NCI-H1930 (cell line): ENCODE data around the gene PCBP2.

Experiments used
- DNase-seq, 2 experiments: peaks; one replicate each; lab custom pipeline; 2025; lab: John Stamatoyannopoulos, UW

The PCBP2 gene

GRCh38 chr12:53493610-53494391 lies 41.9 kb downstream of the PCBP2 start:
- no peak for DNase-seq

- DNase-seq: no peak
Observed at GRCh38 chr12:53495903-53496751, 44.2 kb downstream of the PCBP2 start.

- no peak for DNase-seq
Observed at GRCh38 chr12:53496752-53497032, 44.8 kb downstream of the PCBP2 start.

GRCh38 chr12:53497461-53497860 lies 45.6 kb downstream of the PCBP2 start:
- no peak for DNase-seq

GRCh38 chr12:53498235-53498630 lies 46.3 kb downstream of the PCBP2 start:
- DNase-seq: no peak

- DNase-seq: peak; percentile 41 to 72
Observed at GRCh38 chr12:53499266-53500141, 47.6 kb downstream of the PCBP2 start, which contains the start of gene MAP3K12. Gene MAP3K12 (minus strand): TSS chr12:53499458. CDS start chr12:53487391, 12,067 bp downstream.

GRCh38 chr12:53500142-53500775 lies 48.4 kb downstream of the PCBP2 start:
- DNase-seq: no peak

- peak; percentile 98 for DNase-seq
Observed at GRCh38 chr12:53500776-53501614, 49.1 kb downstream of the PCBP2 start, which contains the start of gene TARBP2. Gene TARBP2 (plus strand): TSS chr12:53501283. CDS start chr12:53501409, 126 bp downstream.

- DNase-seq: no peak
Observed at GRCh38 chr12:53501615-53502181, 49.8 kb downstream of the PCBP2 start.

- no peak for DNase-seq
Observed at GRCh38 chr12:53502331-53502730, 50.4 kb downstream of the PCBP2 start.

GRCh38 chr12:53502983-53503728 lies 51.3 kb downstream of the PCBP2 start:
- DNase-seq: no peak

- no peak for DNase-seq
Observed at GRCh38 chr12:53504004-53504920, 52.4 kb downstream of the PCBP2 start.

- no peak for DNase-seq
Observed at GRCh38 chr12:53505086-53505485, 53.2 kb downstream of the PCBP2 start.

GRCh38 chr12:53505555-53506449 lies 53.9 kb downstream of the PCBP2 start:
- no peak for DNase-seq

- DNase-seq: no peak
Observed at GRCh38 chr12:53506450-53506785, 54.5 kb downstream of the PCBP2 start.

GRCh38 chr12:53506881-53507602 lies 55.1 kb downstream of the PCBP2 start, which contains the start of gene NPFF:
Gene NPFF (minus strand): TSS chr12:53507484. CDS start chr12:53507474, 10 bp downstream.
- no peak for DNase-seq

GRCh38 chr12:53507603-53507885 lies 55.6 kb downstream of the PCBP2 start:
- DNase-seq: no peak
